SU-DHL-6 (cell line): ENCODE results near the gene FDX1.

ENCODE experiments used
- H2AFZ ChIP-seq: fragments of 200-600 bp; sonication (generic); 2 replicates; pipeline ENCODE4 v1.6.1; 2014; ENCODE audit warnings: low read depth, mild to moderate bottlenecking, moderate library complexity, mixed read lengths, antibody characterized with exemption, low read length; ENCODE audit not compliant: severe bottlenecking
- H3F3A ChIP-seq: fragments of 200-600 bp; shearing (Covaris generic); 2 replicates; pipeline ENCODE4 v1.6.0; 2016; ENCODE audit warnings: antibody characterized with exemption, mild to moderate bottlenecking; ENCODE audit not compliant: insufficient read depth
- H3K27ac ChIP-seq: fragments of 200-600 bp; sonication (generic); 2 replicates; pipeline ENCODE4 v1.5.1; 2016; ENCODE audit warnings: low read depth, mild to moderate bottlenecking, low read length, moderate library complexity, mixed read lengths
- H3K27me3 ChIP-seq: fragments of 200-600 bp; sonication (generic), shearing (Covaris generic); 2 replicates; pipeline ENCODE4 v1.6.0; 2014; ENCODE audit warnings: mild to moderate bottlenecking, low read length
- H3K36me3 ChIP-seq: fragments of 200-600 bp; sonication (generic); 2 replicates; pipeline ENCODE4 v1.6.1; 2014; ENCODE audit warnings: mild to moderate bottlenecking, low read length, mixed read lengths
- H3K4me2 ChIP-seq: fragments of 300-600, 200-600 bp; shearing (Covaris generic), sonication (generic); 2 replicates; pipeline ENCODE4 v1.6.0; 2014; ENCODE audit warnings: low read length, low read depth, mild to moderate bottlenecking; ENCODE audit not compliant: poor library complexity, severe bottlenecking
- H3K4me3 ChIP-seq: fragments of 200-600 bp; sonication (generic); 2 replicates; pipeline ENCODE4 v1.5.1; 2014; ENCODE audit warnings: antibody characterized with exemption, low read length, mild to moderate bottlenecking, mixed read lengths; ENCODE audit not compliant: insufficient read depth, poor library complexity, severe bottlenecking
- H3K79me2 ChIP-seq: fragments of 200-600 bp; sonication (generic); 2 replicates; pipeline ENCODE4 v1.6.1; 2014; ENCODE audit warnings: mild to moderate bottlenecking, low read length, moderate library complexity; ENCODE audit not compliant: insufficient read depth
- H3K9ac ChIP-seq: fragments of 200-600 bp; sonication (generic); 2 replicates; pipeline ENCODE4 v1.7.0; 2014; ENCODE audit warnings: mild to moderate bottlenecking, low read length
- H3K9me2 ChIP-seq: fragments of 200-600 bp; sonication (generic); replicated peaks from 2 replicates; pipeline ENCODE4 v1.6.1; 2014; ENCODE audit warnings: low read length; ENCODE audit not compliant: insufficient read depth
- H3K9me3 ChIP-seq: fragments of 200-600 bp; sonication (generic); 2 replicates; pipeline ENCODE4 v1.6.1; 2014; ENCODE audit warnings: low read length, mixed read lengths; ENCODE audit not compliant: insufficient read depth
- H4K20me1 ChIP-seq: fragments of 200-600 bp; sonication (generic); 2 replicates; pipeline ENCODE4 v1.6.1; 2014; ENCODE audit warnings: low read depth, mild to moderate bottlenecking, antibody characterized with exemption, low read length, moderate library complexity, mixed read lengths
- EZH2phosphoT487 ChIP-seq: fragments of 200-600 bp; sonication (generic), shearing (Covaris generic); conservative IDR thresholded peaks from 2 replicates; pipeline ENCODE4 v1.6.1; 2018; ENCODE audit warnings: mild to moderate bottlenecking, antibody characterized with exemption, low read length, moderate library complexity, mixed read lengths
- TF ChIP-seq, protein P1 (sequence below): fragments of 200-600 bp; sonication (generic); IDR thresholded peaks from one replicate; pipeline ENCODE4 v1.5.1; 2017; ENCODE audit warnings: antibody characterized with exemption, mild to moderate bottlenecking, low read length, moderate library complexity; ENCODE audit not compliant: insufficient read depth, poor library complexity, severe bottlenecking

Gene FDX1

DNA sequence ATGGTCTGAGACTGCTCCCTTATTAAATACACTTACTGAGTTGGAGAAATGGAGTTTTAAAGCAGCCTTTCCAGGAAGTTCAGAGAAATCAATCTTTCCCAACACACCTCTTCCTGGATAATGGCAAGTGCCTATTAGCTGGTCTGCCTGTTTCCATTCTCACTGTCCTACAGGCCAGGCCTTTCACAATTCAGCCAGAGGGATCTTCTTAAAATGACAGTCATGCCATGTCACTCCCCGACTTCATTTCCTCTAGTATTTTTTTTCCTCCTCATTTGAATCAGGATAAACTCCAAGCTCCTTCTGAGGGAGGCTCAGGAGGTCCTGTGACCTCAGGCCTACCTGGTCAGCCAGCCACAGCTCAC, 62.6 kb downstream of the FDX1 start:
- Histone ChIP-seq H3K9me3 (no peaks in the 10 kb centered on the region), H3K4me3 (no peak overlapping the region), H4K20me1 (no peaks in the 10 kb centered on the region), H3K9ac (no peak overlapping the region), H3K36me3 (no peaks in the 10 kb centered on the region), H3K4me2 (no peak overlapping the region), H3K27ac (no peak overlapping the region), H3F3A (no peaks in the 10 kb centered on the region), H3K79me2 (no peaks in the 10 kb centered on the region), H3K27me3 (no peaks in the 10 kb centered on the region), H2AFZ (no peak overlapping the region), H3K9me2 (no peaks in the 10 kb centered on the region)
- TF ChIP-seq, protein P1, sequence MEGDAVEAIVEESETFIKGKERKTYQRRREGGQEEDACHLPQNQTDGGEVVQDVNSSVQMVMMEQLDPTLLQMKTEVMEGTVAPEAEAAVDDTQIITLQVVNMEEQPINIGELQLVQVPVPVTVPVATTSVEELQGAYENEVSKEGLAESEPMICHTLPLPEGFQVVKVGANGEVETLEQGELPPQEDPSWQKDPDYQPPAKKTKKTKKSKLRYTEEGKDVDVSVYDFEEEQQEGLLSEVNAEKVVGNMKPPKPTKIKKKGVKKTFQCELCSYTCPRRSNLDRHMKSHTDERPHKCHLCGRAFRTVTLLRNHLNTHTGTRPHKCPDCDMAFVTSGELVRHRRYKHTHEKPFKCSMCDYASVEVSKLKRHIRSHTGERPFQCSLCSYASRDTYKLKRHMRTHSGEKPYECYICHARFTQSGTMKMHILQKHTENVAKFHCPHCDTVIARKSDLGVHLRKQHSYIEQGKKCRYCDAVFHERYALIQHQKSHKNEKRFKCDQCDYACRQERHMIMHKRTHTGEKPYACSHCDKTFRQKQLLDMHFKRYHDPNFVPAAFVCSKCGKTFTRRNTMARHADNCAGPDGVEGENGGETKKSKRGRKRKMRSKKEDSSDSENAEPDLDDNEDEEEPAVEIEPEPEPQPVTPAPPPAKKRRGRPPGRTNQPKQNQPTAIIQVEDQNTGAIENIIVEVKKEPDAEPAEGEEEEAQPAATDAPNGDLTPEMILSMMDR = no peak
- TF ChIP-seq EZH2phosphoT487 = no peak

DNA sequence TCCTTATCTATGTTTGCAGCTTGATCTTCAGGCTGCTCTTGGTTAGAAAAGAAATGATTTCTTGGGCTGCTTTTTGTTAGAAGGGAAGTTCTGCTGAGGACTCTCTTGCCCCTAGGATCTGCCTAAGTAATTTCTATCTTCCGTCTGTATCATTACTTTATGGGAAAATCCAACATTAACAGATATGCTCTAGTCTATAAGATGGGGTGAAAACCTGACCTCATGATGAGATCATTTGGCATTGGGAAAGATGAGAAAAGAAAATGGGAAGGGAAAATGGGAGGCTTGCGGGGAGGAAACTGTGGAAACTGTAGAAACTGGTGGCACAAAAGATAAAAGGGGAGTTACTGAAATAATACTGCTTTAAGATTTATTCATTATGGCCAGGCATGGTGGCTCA, 63.6 kb downstream of the FDX1 start:
- Histone ChIP-seq H3K4me3 (no peak overlapping the region), H3K9me2 (no peaks in the 10 kb centered on the region), H3K4me2 (no peak overlapping the region), H3K36me3 (no peaks in the 10 kb centered on the region), H3F3A (no peaks in the 10 kb centered on the region), H3K9me3 (no peaks in the 10 kb centered on the region), H4K20me1 (no peaks in the 10 kb centered on the region), H3K27ac (no peak overlapping the region), H3K9ac (no peak overlapping the region), H2AFZ (no peak overlapping the region), H3K27me3 (no peaks in the 10 kb centered on the region), H3K79me2 (no peaks in the 10 kb centered on the region)
- no peak for TF ChIP-seq EZH2phosphoT487
- TF ChIP-seq, protein P1 = no peak

DNA sequence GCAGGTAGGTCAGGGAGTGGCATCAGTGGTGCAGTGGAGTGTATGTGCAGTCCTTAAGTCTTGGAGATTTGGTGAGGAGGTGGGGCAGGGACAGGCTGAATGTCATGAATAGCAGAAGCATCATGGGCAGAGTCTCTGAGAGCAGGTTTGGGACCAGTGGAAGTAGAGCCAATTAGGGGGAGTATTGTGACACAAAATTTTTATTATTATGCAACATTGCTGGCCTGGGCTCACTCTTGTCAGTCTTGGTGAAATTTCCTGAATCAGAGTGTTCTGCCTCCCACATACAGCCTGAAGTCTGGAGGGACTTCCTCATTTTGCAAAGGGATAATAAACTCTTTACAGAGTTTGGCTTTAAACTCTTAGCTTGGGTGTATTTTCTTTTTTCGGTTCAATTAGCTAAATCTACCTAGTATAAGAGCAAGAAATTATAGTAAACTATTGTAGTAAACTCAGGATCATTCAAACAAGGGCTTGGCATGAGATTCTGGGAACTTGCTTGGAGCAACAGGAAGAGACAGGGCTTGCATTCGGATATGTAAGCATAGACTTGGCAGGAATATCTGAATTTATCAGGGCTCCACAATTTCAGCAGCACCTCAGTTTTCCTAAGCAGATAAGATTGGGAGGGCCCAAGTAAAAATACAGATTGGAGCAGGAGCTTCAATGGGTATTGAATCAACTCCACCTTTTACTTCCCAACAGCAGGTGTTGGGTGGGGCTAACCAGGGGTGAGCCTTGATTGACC, 67.7 kb downstream of the FDX1 start:
- Histone ChIP-seq H4K20me1 (no peaks in the 10 kb centered on the region), H3K27ac (no peak overlapping the region)

More for the DNA sequence above, 67.7 kb downstream of the FDX1 start:
- TF ChIP-seq EZH2phosphoT487 = no peak
- TF ChIP-seq, protein P1 = no peak
- Histone ChIP-seq H2AFZ (no peak overlapping the region), H3F3A (no peaks in the 10 kb centered on the region), H3K9ac (no peak overlapping the region), H3K27me3 (no peaks in the 10 kb centered on the region), H3K9me2 (no peaks in the 10 kb centered on the region), H3K4me2 (no peak overlapping the region), H3K79me2 (no peaks in the 10 kb centered on the region), H3K4me3 (no peak overlapping the region), H3K9me3 (no peaks in the 10 kb centered on the region), H3K36me3 (no peaks in the 10 kb centered on the region)
